Stimulated activated CD8-positive, alpha-beta memory T cell treated with anti-CD3 and anti-CD28 coated beads, Interleukin-2, amount 100 ng/mL, for 48 hours (primary cell): ENCODE results near the gene RUNX1.
"Not testable (repeated sequence)": the region's sequence is repeated elsewhere in the genome, so short reads cannot be mapped to it uniquely, and the experiment has no call there.

ENCODE experiments used
- DNase-seq, 2 donors: peaks; one replicate each; pipeline ENCODE4 v3.0.0-alpha.2; 2020; ENCODE audit warnings: low read depth in 2 of 2

RUNX1 gene

GRCh38 chr21:35016517-35017188 is 32.4 kb downstream of the RUNX1 start:
- no peak for DNase-seq

DNA sequence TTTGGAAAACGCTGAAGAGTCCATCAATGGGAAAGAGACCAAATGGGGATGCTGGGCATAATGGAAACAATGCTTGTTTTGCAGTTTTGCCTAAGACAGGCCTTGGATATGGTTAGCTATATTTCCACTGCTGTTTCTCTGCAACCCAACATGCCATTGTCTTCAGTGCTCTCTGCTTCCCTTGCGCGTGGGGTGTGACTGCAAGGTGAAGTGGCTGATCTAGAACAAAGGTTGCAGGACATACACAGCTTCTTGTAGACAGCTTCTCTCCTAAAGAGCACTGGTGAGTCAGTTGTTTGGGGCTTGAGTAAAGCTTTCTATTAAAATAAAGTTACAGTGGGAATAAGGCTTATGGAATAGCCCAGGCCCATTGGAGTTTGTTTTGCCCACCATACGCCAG is 33.0 kb downstream of the RUNX1 start:
- no peak for DNase-seq

- no peak for DNase-seq
Observed at GRCh38 chr21:35015435-35016024, 33.6 kb downstream of the RUNX1 start.

DNA sequence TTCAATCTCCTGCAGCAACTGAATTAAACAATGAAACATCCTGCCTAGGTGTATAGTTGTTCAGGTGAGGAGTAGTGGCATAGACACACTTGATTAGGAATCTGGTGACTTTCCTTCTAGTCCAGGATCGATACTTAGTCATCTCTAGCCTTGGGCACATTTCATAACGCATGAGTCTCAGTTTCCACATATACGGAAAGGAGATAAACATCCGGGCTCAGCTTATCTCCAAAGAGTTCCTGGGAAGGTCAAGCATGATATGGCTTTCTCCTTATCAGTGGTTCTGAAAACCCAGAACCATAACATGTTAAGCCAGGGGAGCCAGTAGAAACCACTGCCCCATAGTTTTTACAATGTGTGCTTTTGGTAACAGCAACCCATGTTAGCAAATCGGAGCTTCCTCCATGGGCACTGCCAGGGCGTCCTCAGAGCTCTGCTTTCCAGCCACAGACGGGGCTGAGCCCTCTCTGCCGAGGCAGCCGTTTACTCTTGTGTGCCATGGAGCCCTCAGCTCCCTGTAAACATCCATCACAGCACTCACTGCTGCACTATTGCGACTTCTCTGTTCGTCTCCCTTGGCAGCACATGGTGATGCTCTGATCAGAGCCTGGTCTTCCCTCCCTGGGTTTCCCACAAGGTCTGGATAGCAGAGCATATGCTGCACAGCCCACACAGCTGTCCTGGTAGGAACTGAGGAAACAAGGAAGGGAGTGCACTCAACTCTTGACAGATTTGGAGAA is 34.6 kb downstream of the RUNX1 start:
- DNase-seq: no peak

DNA sequence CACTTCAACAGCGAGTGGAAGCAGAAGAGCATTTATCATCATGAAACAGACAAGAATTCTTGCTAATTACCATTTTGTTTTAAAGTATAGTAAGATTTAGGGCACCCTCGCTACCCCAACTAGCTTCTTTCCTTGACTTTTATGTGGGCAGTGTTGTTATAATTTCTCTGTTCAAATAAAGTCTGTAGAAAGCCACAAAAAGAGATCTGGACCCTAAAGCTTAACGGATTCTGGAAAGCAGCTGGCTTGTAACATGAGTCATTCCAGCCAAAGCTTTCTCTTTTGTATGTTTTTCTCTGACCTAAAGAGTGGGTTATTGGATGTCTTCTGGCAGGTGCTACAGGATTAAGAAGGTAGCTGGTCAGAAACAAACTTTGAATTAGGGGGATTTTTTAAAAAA is 37.4 kb downstream of the RUNX1 start:
- DNase-seq: no peak

DNA sequence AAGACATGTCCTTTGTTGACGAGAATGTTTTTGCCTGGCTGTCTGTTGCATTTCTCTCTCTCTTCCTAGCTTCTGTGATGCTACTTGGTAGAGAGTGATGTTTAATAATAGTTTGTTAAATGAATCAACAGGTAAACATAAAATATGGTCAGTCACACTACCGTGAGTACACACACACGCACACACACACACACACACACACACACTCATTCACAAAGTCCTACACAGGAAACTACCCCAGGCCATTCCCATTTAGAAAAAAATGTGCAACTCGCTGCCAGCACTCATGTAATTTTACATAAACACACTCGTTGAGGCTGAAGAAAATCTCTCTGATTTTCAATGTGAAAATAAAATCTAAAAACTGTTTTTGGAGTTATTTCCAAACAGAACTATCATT is 38.7 kb downstream of the RUNX1 start:
- DNase-seq: no peak

DNA sequence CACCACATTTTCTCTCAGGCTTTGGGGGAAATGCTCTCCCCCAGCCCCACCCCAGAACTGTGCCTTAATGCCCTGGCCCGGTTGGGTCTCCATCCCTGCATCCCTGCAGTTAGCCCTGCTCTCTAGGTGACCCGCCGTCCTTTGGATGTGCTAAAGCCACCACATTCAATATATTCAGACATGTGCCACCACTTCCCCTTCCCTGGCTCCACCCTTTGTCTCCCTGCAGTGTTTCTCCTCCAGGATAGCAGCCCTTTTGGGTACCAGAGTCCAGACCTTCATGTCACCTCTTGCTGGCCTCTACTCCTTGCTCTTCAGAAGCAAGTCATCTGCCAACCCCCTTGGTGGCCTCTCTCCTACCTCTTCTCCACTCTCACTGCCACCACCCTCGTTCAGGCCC is 41.8 kb downstream of the RUNX1 start:
- DNase-seq: no peak

GRCh38 chr21:35006771-35007170 is 42.3 kb downstream of the RUNX1 start:
- DNase-seq: no peak

DNA sequence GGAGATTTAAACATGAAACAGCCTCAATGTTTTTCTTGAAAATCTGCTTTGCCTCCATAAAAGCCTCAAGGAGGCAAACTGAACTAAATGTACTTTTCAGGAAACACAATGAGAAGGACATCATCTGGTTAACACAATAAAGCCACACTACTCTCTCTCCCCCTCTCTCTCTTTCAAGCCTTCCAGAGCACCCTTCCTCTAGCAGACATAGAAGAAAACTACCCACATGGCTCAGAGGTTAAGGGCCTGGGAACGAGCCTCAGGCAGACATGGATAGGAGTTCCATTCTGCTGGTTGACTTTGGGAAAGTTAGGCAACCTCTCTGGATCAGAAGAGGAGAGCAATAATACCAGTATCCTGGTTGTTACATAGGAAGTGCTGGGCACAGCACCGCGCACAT is 42.9 kb downstream of the RUNX1 start:
- no peak for DNase-seq

DNA sequence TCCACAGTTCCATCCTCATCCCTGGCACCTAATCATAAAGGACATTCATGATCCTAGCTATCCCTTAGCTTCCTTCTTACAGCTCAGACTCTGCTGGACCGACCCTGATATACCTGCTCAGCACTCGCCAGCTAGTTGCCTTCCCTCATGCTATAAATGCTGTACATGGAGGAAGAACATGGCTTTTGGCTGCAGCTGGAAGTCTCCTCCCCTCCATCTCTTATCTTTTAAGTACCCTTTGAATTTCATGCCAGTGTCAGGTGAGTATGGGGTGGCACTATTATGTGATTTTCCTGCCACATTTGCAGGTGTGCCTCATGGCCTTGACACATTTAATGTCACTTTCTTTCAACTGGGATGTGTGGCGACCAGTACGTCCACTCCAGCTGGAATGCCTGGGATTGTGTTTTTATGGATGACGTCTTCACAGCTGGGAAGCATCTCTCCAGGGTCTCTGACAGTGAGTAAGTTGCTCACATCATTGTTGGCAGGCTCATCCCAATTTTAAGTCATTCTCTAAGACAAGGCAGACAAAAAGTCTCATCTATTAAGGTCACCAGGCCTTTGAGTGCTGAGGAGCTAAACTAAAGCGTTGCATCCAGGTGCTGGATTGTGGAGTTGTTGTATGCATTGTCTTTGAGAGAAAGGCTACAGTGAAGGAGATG is 43.4 kb downstream of the RUNX1 start:
- DNase-seq: no peak

GRCh38 chr21:35005077-35005476 is 44.0 kb downstream of the RUNX1 start:
- no peak for DNase-seq

DNA sequence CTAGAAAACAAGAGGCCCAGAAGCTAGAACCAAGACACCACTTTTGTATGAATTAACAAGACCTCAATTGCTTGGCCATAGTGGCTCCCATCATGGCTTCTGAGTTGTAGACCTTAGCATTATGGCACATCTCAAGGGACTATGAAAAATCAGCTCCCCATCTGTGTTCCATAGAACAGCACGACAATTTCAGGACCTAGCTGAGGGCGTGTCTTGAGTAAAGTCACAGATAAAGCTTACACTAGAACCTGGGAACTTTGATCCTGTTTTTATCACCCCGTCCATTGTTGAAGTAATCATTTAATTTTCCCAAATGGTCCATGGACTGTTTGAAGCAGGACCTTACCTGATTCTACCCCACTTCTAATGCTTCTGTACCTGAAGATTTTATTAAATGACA is 44.8 kb downstream of the RUNX1 start:
- DNase-seq: no peak

GRCh38 chr21:35002879-35003722 is 46.0 kb downstream of the RUNX1 start:
- DNase-seq: no peak

GRCh38 chr21:34999397-34999941 is 49.6 kb downstream of the RUNX1 start:
- DNase-seq: no peak

DNA sequence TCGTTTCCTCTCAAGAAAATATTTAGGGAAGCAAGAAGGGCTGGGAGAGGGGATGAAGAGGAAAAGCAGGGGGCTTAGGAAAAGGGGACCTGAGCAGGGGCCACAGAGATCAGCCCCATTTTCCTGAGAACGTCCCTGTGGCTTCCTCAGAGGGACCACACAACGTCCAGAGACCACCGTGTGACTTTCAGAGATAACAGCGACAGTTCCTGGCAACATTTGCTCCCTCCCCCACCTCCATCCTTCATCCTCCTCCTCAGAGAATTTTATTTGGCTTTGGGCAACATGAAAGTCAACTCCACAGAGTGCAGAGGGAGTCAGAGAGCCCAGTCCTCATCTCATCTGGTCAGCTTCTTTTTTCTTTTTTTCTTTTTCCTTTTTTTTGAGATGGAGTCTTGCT is 50.9 kb downstream of the RUNX1 start:
- no peak for DNase-seq

DNA sequence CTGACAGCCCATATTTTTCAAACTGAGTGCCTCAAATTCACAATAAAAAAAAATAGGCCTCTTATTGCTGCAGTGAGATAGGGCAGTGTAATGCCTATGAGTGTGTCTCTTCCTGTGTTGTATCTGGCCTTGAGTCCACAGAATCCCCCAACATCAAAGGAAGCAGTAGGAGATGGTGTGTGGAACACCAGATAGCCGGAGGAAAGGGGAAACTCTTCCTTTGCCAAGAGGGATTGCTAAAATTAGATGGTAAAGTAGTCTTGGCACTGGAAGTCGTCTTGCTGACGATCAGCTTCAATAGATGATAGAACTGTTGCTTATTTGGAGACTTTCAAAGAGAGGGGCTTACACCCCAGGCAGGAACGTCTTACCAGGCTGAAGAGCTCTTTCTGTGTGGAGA is 51.8 kb downstream of the RUNX1 start:
- no peak for DNase-seq

DNA sequence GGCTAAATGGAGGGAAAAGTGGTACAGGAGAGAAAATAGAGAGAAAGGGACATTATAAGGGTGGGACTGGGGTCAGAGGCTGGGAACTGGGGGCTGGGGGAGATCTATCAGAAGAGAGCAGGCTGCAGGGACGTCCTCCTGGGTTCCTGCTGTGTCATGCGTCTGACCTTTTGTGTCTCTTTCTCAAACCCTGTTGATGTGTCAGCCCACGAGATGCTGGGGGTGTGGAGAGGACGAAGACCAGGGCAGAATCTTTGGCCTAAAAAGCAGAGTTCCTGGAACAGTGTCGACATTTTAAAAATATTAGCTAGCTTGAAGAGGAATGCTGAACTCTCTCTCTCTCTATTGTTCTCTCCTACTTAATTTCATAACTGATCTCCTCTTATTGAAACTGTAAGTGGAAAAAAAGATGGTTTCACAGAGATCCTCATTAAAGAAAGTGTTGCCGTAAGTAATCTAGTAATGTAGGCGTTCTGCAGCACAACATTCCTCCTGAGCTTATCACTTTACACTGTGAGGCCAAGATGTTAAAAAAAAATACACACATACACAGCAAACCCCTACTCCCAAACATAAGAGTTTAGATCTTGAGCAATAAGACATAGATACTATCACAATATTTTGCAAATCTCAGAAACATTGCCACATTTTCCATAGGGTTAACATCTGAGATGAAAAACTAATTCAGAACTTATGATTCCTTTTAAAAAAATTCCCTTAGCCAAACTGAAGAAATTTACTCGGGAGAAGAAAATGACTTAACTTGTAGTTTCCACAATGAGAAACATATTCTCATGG is 52.6 kb downstream of the RUNX1 start:
- no peak for DNase-seq

GRCh38 chr21:34995979-34996303 is 53.2 kb downstream of the RUNX1 start:
- no peak for DNase-seq

DNA sequence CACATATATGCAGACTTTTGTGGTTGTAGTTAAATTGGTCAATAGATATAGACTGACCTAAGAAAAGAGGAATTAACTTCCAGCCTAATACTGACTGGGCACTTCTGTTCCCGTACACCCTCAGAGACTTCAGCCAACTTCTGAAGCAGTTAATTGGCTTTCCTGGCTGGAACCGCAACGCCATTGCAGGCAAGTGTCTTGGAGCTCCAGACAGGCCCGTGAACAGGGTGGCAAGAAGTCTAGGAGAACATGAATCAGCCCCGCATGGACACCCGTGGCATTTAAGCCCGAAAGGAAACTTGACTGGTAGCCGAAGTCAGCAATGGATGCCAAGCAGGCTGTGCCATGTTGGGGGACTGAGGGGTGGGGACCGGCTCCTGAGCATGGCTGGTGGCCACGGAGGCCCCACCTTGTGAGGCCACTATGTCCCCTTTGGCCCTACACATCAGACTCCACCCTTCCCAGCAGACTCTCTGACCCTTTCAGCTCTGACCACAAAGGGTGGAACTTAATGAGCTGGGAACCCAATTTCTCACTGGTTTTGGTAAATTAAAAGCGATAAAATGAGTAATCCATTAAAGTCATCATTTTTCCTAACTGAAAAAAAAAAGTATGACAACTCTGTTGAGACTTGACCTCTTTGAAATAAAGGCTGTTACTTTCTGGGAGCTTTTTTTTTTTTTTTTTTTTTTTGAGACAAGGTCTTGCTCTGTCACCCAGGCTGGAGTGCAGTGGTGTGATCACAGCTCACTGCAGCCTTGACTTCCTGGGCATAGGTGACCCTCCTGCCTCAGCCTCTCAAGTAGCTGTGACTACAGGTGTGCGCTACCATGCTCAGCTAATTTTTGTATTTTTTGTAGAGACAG is 54.1 kb downstream of the RUNX1 start:
- no peak for DNase-seq

GRCh38 chr21:34993521-34993921 is 55.6 kb downstream of the RUNX1 start:
- not testable (repeated sequence) for DNase-seq
